ENCODE data around the gene BTBD7.
"Not testable (repeated sequence)": the region's sequence is repeated elsewhere in the genome, so short reads cannot be mapped to it uniquely, and the experiment has no call there.

Gene BTBD7

DNA sequence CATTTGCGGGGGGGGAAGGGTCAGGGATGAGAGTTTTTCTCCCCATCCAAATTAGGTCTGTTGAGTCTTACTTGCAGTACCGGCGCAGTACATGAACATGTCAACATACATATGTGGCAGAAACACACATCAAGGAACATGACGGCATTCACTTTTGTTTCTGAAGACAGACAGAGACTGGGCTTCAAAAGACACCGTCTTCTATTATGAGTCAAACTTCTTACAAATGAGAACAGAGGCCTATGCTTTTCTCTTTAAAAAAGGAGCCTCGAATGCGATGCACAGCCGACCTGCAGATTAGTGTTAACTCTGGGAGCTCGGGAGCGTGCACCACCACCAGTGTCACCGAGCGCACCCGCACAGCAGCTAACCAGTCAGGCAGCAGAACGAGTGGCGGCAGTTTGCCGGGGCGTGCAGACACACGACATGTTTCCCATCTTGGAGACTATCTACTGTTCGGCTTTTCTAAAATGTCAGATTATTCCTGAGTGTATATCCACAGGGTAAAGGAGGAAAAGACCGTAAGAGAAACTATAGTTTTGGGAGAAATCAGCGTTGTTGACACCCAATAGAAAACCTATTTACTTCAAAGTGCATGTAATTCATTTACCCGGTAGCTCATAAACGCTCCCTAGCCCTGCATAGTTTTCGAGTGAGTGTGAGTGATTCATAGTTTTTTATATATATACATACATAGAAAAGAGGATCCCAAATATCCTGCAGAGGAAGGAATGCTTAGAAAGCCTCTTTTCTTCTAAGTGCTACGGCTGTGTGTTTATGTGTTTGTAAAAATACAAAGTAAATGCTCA lies 92.8 kb downstream of the BTBD7 start:
- no peak for DNase-seq

DNA sequence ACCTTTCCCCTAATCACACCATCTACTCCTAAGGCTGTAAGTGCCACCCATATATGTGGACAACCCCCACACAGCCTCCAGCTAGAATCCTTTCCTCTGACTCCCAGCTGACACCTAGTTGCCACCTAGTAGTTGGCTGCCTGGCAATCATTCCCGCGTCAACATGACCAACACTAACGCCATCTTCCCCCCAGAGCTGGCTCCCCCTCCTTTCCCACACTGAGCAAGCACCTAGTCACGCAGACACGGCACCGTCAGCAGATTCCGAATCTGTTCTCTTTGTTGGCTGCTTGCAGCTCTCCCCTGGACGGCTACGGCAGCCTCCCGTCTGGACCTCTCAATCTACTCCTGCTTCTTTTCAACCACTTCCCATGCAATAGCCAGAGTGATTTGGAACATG lies 98.0 kb downstream of the BTBD7 start:
- DNase-seq: peak; percentile 2

DNA sequence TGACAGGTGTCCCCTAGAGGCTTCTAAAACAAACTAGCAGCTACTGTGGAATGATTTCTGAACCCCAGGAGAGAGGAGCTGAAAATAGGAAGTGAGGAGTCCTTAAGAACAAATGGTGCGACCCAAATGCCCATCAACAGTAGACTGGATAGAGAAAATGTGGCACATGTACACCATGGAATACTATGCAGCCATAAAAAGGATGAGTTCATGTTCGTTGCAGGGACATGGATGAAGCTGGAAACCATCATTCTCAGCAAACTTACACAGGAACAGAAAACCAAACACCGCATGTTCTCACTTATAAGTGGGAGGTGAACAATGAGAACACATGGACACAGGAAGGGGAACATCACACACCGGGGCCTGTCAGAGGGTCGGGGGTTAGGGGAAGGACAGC lies 99.8 kb downstream of the BTBD7 start:
- DNase-seq: not testable (repeated sequence)

DNA sequence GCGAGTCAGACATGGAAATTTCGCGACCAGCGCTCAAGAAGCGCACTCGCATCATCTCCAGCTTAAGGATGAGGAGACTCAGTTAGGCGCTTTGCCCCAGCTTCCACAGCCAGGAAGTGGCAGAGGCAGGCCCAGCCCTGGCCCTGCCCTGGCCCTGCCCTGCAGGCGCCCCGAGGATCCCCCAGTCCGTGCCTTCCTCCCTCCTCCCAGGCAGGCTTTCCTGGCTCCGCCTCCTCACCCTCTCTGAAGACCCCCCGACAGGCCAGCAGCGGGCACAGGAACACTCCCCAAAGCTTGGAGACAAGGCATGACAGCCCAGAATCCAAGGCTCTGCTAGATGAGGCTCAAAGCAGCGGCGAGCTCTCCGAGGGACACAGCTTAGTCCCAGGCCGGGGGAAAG lies 100.7 kb downstream of the BTBD7 start:
- peak; percentile 9 for DNase-seq

DNA sequence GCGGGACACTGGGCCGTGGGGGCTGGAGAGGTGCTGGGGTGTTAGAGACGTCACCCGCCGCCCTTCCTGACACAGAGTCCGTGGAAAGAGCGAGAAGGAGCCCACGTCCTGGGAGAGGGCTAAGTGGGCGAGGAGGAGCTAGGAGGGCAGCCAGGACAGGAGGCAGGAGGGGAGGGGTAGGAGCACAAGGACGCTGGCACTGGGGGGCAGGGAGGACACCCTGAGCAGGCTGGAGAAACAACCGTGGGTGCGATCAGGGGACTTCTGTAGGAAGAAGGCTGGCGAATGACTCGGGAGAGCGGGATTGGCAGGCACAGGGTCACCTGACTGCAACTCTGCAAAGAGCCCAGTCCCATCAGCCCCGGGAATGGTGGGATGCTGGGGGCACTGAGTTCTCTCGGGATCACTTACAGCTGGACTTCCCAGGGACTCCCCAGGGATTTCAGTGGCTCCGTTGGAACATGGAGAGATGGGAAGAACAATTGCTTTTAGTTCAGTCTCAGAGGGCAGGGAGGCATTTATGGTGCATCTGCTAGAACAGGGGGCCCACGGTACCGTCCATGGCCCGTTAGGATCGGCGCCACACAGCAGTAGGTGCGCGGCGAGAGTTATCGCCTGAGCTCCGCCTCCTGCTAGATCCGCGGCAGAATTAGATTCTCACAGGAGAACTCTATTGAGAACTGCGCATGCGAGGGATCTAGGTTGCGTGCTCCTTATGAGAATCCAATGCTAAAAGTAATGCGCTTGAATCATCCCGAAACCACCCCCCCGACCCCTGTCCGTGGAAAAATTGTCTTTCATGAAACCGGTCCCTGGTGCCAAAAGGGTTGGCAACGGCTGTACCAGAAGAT lies 101.5 kb downstream of the BTBD7 start:
- peak; percentile 68 for DNase-seq

DNA sequence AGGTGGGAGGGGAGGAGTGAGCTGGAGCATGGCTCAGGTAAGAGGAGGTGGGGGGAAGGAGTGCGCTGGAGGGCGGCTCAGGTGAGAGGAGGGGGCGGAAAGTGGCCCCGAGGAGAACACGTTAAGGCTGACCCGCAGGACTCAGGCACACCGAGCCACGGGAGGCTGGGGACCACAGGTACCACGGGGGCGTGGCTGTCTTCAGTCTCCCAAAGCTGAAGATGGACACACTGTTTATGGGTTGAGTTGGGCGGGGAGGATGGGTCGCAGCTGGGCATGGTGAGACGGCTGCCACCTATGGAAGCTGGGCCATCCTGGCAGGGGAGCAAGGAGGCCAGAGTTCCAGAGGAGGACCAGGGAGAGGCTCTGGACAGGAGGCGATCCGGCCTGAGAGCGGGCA lies 102.3 kb downstream of the BTBD7 start:
- DNase-seq: no peak

DNA sequence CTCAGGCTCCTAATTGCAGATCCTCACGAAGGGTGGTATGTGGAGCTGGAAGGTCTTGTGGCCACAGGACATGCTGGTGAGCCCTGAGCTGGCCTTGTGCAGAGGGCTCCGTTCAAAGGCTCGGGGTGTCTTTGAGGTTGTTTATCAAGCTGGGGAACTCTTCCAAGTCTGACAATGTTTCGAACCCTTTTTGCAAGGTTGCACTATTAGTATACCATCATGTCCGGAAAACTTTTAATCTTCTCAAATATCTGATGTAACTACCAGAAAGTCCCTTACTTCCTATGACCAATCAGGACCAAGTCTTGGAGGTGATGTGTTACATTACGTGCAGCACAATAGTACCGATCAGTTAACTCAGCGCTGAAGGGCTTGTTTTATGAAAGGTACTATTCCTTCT lies 104.3 kb downstream of the BTBD7 start:
- DNase-seq: no peak

DNA sequence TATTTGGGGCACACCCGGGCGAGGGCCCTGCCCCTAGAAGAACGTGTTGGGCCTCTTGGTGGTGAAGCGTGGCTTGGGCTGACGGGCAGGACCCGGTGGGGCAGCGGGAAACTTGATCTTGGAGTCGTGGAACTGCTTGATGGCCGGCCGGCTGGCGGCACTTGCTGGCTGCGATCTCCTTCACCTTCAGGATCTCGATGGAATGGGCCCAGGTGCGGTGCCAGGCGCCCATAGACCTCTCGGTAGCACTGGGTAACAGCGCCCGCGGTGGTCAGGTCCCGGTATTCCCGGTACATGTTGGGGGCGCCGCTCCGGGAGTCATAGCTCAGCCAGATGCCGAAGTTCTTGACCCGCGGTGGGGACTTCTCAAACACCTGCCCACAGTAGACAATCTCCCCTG lies 109.3 kb downstream of the BTBD7 start:
- no peak for DNase-seq

DNA sequence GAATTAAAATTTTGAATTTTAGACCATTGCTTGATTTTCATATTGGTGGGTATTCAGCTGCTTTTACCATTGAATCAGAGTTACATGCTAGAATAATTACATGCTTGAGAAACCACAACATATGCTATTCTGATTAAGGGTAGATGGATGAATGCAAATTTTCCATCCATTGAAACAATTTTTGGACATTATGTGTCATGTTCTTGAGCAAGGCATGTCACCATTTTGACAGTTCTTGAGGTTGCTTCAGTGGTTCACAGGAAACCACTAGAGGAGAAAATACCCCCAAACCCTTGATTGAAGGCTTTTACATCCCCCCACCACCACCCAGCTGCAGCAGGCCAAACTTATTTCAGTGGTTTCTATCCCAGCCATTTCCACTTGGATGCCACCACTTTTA lies 112.3 kb downstream of the BTBD7 start:
- no peak for DNase-seq

DNA sequence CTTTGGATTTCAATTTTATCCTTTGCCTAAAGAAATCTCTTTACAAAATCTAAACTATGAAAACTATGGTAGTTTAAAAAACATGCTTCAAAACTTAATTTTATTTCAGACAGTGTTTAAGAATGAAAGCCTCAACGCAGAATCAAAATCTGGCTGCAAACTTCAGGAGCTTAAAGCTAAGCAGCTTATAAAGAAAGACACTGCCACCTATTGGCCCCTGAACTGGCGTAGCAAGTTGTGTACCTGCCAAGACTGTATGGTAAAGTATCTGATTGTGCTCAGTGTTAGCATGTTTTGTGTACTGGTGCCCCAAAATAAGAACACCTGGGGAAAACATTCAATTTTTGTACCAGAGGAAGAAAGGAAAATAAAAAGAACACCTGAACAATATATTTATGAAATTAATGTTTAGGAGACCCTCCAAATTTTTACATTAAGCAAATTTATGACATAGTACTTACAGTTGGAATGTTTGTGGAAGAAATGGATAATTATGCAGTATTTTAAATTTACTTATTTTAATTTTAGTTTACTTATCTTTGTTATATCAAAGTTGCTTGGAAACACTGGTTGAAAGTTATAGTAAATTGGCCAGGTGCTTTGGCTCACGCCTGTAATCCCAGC lies 113.6 kb downstream of the BTBD7 start:
- DNase-seq: peak; percentile 73

DNA sequence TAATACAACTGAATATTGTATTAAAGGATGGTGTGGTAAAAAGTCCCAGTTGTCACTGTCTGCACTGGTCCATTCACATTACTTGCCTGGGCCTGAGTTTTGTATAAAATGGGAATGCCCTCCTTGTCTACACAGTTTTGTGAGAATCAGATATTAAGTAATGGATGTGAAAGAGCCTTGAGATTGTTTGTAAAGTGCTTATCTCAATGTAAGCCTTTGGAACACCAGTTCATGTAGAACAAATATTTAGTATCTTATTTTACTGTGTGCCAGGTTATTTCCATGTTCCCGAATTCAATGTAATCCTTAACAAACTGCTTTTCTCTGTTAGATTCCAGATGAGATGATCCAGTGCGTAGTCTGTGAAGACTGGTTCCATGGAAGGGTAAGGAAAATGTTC lies 118.2 kb downstream of the BTBD7 start:
- DNase-seq: no peak

DNA sequence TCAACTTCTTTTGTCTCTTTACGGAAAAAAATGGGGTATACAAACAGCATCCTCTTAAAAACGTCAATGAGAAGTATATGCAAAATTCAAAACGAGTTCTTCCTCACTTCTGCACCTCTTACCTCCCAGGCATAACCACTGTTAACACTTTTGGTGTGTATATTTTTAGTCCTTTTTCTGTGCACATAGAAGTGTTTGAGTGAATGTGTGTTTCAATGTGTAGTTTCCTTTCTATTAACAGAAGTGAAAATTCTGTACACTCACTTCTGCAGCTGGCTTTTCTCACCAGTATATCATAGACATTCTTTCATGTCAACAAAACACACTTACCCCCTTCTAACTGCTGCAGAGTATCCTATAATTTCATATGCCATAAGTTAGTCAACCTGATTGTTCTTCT lies 120.4 kb downstream of the BTBD7 start:
- no peak for DNase-seq

DNA sequence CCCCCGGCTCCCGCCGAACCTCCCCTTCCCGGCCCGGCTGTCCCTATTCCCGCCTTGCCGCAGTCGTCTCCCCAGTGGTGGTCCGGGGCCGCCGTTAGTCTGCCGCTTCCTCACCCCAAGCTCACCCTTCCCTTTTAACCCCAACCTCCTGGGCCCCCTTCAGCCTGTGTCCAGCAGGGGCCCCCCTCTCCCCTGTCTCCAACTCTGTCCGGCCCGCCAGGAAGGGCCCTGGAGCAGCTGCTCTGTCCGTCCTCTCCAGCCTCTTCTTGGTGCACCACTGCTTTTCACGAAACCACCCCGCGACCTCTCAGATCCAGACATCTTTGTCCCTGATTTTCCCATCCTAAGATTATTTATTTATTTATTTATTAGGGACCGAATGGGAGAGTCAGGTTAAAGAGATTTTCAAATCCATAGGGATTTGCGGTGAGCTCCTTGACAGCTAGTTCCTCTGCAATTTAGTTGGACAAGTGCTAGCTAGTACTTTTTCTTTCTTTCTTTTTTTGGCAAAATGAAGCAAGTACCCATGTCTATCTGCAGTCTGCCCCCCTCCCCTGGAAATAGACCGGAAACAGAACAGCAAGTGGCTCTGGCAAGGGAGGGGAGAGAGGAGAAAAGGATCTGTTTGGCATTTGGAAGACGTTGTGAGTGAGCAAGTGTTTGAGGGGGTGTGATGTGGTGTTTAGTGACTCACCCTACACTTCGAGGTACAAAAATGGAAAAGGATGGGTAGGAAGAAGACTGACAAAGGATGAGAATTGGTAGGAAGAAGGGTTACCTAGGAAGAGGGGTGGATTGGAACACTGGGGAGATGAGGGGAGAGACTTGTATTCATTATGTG lies 125.1 kb downstream of the BTBD7 start:
- DNase-seq: peak; percentile 61

DNA sequence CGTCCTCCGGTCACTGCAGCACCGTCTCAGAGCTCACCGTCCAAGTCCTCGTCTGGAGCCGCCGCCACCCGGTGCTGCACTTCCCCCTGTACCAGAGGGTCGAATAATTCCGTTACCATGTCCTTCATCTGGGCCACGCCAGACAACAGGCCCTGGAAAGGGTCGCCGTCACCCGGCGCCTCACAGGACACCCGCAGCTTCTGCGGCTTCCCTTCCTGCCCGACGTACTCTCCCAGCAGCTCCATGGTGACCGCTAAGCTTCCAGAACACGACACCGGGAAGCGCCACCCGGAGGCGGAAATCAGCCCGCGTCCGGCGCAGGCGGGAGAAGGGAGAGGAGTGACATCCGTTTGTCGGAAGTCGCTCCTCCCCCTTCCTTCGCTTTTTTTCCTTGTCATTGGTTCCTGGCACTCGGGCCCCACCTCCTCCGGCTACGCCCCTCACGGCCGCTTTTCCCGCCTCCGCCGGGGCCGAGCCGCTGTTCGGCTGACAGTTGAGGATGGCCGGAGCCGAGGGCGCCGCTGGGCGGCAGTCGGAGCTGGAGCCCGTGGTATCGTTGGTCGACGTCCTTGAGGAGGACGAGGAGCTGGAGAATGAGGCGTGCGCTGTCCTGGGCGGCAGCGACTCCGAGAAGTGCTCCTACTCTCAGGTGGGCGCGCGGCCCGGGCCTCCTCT lies 125.9 kb downstream of the BTBD7 start, which contains the start of the genes GON7 and UBR7:
Gene GON7 (minus strand): TSS at position 273 of the 675 bp plus-strand sequence. CDS start 28 bp downstream, at position 245.
Gene UBR7 (plus strand): TSS at position 464 of the 675 bp plus-strand sequence. CDS start 36 bp downstream, at position 500.
- peak; percentile 97 for DNase-seq

DNA sequence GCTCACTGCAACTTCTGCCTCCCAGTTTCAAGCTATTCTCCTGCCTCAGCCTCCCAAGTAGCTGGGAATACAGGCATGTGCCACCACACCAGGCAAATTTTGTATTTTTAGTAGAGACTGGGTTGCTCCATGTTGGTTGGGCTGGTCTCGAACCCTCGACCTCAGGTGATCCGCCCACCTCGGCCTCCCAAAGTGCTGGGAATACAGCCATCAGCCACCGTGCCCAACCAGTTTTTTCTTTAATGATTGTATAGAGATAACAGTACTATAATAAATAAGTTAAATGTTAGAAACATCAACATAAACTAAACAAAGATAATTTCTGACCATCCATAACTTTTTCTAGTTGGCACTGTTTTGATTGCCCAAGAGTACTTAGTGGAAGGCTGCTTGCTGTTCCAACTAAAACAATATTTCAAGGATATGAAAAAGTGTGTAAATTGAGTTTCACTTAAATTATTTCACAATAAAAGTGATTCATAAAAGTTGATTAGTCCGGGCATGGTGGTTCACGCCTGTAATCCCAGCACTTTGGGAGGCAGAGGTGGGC lies 131.6 kb downstream of the BTBD7 start:
- no peak for DNase-seq

DNA sequence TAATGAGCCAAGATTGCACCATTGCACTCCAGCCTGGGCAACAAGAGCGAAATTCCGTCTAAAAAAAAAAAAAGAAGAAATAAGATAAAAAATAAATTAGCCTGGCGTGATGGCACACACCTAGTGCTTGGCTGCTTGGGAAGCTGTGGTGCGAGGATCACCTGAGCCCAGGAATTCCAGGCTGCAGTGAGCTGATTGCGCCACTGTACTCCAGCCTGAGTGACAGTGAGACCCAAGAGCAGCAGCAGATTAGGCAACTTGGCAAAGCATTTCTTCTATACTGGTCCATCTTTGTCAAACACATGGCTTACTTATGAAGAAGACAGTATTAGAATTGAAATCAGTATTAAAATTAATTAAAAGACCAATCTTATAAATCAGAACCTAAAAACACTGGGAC lies 132.3 kb downstream of the BTBD7 start:
- no peak for DNase-seq

DNA sequence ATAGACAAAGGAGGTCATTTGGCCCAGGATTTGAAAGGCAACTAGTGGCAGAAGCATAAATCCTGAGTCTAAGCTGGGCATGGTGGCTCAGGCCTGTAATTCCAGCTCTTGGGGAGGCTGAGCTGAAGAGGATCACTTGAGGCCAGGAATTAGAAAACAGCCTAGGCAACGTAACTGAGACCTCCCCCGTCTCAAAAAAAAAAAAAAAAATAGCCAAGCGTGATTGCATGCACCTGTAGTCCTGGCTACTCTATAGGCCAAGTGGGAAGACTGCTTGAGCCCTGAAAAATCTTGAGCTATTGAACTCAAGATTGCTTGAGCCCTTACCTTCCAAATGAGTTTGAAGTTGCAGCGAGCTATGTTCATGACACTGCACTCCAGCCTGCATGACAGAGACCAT lies 133.8 kb downstream of the BTBD7 start:
- DNase-seq: no peak

DNA sequence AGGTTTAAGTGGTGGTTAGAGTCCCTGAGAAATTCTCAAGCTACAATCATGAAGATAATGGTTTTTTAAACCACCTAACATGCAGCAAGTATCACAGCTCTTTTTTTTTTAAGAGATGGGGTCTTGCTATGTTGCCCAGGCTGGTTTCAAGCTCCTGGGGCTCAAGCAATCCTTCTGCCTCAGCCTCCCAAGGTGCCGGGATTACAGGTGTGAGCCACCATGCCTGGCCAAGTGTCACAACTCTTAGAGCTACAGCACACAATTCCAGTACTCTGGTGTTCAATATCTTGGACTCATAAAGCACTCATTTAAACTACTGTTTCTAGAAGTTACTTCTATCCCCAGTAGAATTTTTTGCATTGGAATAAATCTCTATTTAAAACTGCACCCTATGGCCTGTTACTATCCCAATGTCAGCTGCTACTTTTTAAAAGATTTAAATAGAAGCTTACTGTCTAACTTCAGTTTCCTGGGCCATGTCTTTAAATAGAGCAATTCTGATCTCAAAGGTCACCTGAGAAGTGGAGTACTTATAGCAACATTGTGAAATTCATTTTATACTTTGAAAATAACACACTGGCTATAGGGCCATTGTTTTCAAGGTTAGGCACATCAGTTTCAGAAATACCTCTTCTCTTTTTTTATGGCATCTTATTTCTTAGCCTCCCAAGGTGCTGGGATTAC lies 137.4 kb downstream of the BTBD7 start:
- no peak for DNase-seq

All from DMS53 (cell line).